ENCODE measurements around the gene DLX1. TPM values are rescaled to one million over a fixed set of nuclear protein-coding genes. Genes with fewer than 3 reads are reported as not detected.
"Not testable (repeated sequence)": the region's sequence is repeated elsewhere in the genome, so short reads cannot be mapped to it uniquely, and the experiment has no call there.

The DLX1 gene
- total and polyA plus RNA-seq, 12 donors, result 0.11 to 1.4 (median 0.53) TPM; not detected in 5

DNA sequence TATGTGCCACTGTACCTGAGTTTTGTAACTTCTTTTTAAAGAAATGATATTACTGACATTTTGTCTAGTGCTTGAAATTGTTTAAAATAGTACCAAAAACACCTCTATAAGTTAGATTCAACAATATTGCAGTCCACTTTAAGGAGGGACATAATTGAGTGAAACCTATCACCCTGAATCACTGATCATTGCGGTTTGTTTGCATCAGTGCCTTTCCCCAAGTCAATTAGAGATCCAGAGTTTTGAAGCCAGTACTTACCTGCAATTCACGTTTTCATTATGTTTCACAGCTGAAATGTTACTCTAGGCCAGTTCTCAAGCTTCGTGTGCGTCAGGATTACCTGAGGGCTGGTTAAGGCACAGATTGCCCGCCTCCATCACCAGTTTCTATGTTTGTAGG is 26.6 kb upstream of the DLX1 start:
- WGBS, 4 donors, result 89 to 96% (median 93%) methylated on average over 5 of the region's 5 CpGs
- no peaks in the 10 kb centered on the region for H3K36me3 ChIP-seq (replicated peaks in 1 of 2)
- DNase-seq, result no peak
- intact Hi-C loops (cut with DNase I), result no loop called here
- H3K27ac ChIP-seq, result no peak overlapping the region
- no peaks in the 10 kb centered on the region for H3K4me1 ChIP-seq (replicated peaks in 1 of 2)
- H3K9me3 ChIP-seq (replicated peaks in 1 of 3), result no peaks in the 10 kb centered on the region
- no peaks in the 10 kb centered on the region for H3K27me3 ChIP-seq
- TF ChIP-seq POLR2A (IDR thresholded peaks at IDR 0.05), result no peak
- no peak overlapping the region for H3K4me3 ChIP-seq

DNA sequence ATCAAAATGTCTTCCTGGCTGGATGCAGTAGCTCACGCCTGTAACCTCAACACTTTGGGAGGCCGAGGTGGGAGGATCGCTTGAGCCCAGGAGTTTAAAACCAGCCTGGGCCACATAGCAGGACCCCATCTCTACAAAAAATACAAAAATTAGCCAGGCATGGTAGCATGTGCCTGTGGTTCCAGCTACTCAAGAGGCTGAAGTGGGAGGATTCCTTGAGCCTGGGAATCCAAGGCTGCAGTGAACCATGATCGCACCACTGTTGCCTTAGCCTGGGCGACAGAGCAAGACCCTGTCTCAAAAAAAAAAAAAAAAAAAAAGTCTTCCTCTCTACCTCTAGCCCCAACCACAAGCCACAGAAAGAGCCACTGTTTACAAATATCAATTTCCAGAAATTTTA is 25.2 kb upstream of the DLX1 start:
- H3K27me3 ChIP-seq; DNase-seq; H3K27ac ChIP-seq; H3K4me3 ChIP-seq; H3K36me3 ChIP-seq (replicated peaks in 1 of 2); H3K9me3 ChIP-seq (replicated peaks in 1 of 3); H3K4me1 ChIP-seq (replicated peaks in 1 of 2); intact Hi-C loops (cut with DNase I): not testable (repeated sequence)
- WGBS, 4 donors, result 92 to 98% (median 96%) methylated on average over 5 of the region's 5 CpGs

DNA sequence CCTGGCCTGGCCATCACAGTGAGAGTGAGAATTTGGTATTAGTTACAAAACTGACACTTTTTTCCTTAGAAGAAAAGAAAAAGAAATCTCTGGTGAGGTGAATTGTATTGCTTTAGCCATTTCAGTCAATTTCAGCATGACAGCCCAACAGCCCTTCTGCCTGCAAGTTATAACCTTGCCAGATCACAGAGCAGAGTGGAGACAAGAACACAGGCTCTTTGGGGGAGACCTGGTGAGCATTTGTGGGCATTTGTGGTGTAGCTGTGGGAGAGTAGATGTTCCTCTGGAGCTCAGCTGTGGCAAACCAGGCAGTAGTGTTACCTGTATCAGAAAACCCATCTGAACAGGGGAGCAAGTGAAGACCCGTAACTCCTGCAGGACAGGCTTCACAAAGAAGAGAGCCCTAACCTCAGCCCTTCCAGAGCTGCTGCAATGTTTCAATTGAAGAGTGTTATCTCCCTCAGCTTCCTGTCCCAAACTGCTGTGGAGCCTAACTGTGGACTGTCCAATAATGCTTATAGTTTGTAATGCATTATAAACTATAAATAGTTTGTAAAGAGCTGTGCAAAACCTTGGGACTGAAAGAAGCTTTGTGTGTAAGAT is 22.8 kb upstream of the DLX1 start:
- no peak for DNase-seq
- Histone ChIP-seq H3K4me1 (replicated peaks in 1 of 2) (no peaks in the 10 kb centered on the region), H3K36me3 (replicated peaks in 1 of 2) (no peaks in the 10 kb centered on the region), H3K4me3 (no peak overlapping the region), H3K9me3 (replicated peaks in 1 of 3) (no peaks in the 10 kb centered on the region), H3K27me3 (no peaks in the 10 kb centered on the region), H3K27ac (no peak overlapping the region)
- WGBS, 4 donors, result 83 to 100% (median 96%) methylated on average over 1 of the region's 1 CpG
- intact Hi-C loops (cut with DNase I), result no loop called here
- TF ChIP-seq, protein P1, sequence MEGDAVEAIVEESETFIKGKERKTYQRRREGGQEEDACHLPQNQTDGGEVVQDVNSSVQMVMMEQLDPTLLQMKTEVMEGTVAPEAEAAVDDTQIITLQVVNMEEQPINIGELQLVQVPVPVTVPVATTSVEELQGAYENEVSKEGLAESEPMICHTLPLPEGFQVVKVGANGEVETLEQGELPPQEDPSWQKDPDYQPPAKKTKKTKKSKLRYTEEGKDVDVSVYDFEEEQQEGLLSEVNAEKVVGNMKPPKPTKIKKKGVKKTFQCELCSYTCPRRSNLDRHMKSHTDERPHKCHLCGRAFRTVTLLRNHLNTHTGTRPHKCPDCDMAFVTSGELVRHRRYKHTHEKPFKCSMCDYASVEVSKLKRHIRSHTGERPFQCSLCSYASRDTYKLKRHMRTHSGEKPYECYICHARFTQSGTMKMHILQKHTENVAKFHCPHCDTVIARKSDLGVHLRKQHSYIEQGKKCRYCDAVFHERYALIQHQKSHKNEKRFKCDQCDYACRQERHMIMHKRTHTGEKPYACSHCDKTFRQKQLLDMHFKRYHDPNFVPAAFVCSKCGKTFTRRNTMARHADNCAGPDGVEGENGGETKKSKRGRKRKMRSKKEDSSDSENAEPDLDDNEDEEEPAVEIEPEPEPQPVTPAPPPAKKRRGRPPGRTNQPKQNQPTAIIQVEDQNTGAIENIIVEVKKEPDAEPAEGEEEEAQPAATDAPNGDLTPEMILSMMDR (IDR thresholded peaks at IDR 0.05), result no peak
- TF ChIP-seq POLR2A (IDR thresholded peaks at IDR 0.05), result no peak

DNA sequence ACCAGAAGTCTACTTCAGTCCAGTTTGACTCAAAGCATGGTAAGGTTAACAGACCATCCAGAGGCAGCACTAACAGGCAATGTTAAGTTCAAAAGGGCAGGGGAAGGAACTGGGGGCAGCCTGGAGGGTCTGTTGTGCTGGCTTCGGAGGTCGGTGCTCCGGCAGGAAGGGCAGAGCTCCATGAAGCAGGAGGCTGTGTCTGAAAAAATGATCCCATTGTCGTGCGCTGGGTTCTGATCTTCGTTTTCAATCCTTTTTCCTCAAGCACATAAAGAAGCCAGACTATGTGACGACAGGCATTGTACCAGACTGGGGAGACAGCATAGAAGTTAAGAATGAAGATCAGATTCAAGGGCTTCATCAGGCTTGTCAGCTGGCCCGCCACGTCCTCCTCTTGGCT is 21.9 kb upstream of the DLX1 start:
- no peaks in the 10 kb centered on the region for H3K4me1 ChIP-seq (replicated peaks in 1 of 2)
- H3K9me3 ChIP-seq (replicated peaks in 1 of 3), result no peaks in the 10 kb centered on the region
- TF ChIP-seq, protein P1 (IDR thresholded peaks at IDR 0.05), result no peak
- TF ChIP-seq POLR2A (IDR thresholded peaks at IDR 0.05), result no peak
- no peaks in the 10 kb centered on the region for H3K36me3 ChIP-seq (replicated peaks in 1 of 2)
- no peak overlapping the region for H3K4me3 ChIP-seq
- H3K27me3 ChIP-seq, result no peaks in the 10 kb centered on the region
- H3K27ac ChIP-seq, result no peak overlapping the region
- DNase-seq, result no peak
- WGBS, 4 donors, result 90 to 96% (median 94%) methylated on average over 9 of the region's 9 CpGs
- intact Hi-C loops (cut with DNase I), result no loop called here

DNA sequence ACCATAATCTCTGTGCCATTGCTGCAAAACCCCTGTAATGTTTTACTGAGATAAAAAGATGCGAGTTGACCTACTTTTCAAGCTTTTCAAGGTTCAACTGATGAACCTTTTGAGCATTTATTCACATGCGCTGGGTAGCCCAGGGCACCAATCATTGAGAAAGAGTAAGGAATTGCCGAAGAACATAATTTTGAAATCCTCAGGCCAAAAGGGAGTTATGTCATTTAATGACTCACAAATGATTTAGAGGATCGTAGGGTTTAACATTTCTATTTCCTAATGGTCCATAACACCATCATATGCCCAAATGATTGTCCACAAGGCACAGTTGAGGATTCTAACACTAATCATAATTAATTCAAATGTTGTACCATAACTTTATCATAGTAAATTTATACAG is 20.2 kb upstream of the DLX1 start:
- Histone ChIP-seq H3K27me3 (no peaks in the 10 kb centered on the region), H3K36me3 (replicated peaks in 1 of 2) (no peaks in the 10 kb centered on the region), H3K4me3 (no peak overlapping the region), H3K27ac (no peak overlapping the region), H3K9me3 (replicated peaks in 1 of 3) (no peaks in the 10 kb centered on the region), H3K4me1 (replicated peaks in 1 of 2) (no peaks in the 10 kb centered on the region)
- 59 to 79% (median 63%) methylated on average over 4 of the region's 4 CpGs for WGBS, 4 donors
- DNase-seq, result no peak
- no peak for TF ChIP-seq POLR2A (IDR thresholded peaks at IDR 0.05)
- TF ChIP-seq, protein P1 (IDR thresholded peaks at IDR 0.05), result no peak
- intact Hi-C loops (cut with DNase I), result no loop called here
